ENCODE results near the gene TMEM151B.

The TMEM151B gene

DNA sequence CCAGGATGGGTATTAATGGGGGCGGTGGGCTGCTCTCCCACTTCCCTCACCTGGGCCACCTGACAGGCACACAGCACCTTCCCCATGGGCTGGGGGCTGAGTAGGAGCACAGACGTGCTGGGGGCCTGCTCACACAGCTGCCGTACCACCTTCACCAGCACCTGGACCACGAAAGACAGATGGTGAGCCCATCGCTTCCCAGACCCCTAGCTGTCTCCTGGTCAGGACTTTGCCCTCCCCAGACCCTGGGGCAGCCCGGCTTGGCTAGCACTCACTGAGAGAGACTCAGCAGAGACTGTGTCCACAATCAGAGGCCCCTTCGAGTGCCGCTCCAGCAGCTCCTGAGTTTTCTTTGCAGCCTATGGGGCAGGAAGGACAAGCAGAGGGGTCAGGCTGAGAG is 30.9 kb downstream of the TMEM151B start:
- Histone ChIP-seq H3K4me3 (ENCODE audit: insufficient read length, low read depth) (no peak overlapping the region), H3K9me3 (ENCODE audit: insufficient read depth, low read length) (no peaks in the 10 kb centered on the region), H3K36me3 (ENCODE audit: insufficient read depth, insufficient read length, low read length) (peaks cover 66% of the 10 kb centered on the region), H3K27me3 (ENCODE audit: insufficient read depth, insufficient read length) (peaks cover 3% of the 10 kb centered on the region), H3K9ac (ENCODE audit: insufficient read length, low read depth) (no peak overlapping the region), H3K4me1 (ENCODE audit: insufficient read depth, insufficient read length) (peaks cover 3% of the 10 kb centered on the region)
- TF ChIP-seq SUZ12 (IDR thresholded peaks at IDR 0.05; ENCODE audit: extremely low read depth, insufficient read depth, insufficient read length), result no peak
- TF ChIP-seq YY1 (IDR thresholded peaks at IDR 0.05; ENCODE audit: insufficient read depth, insufficient read length), result no peak
- no peak for TF ChIP-seq ZNF274 (IDR thresholded peaks at IDR 0.05; ENCODE audit: low read depth, low read length)
- no peak for DNase-seq (ENCODE audit: low read depth, low spot score)

- no peak for DNase-seq (ENCODE audit: low read depth, low spot score)
- TF ChIP-seq SUZ12 (IDR thresholded peaks at IDR 0.05; ENCODE audit: extremely low read depth, insufficient read depth, insufficient read length), result no peak
- no peak for TF ChIP-seq YY1 (IDR thresholded peaks at IDR 0.05; ENCODE audit: insufficient read depth, insufficient read length)
- no peak for TF ChIP-seq ZNF274 (IDR thresholded peaks at IDR 0.05; ENCODE audit: low read depth, low read length)
- no peak overlapping the region for H3K4me3 ChIP-seq (ENCODE audit: insufficient read length, low read depth)
Observed at GRCh38 chr6:44301782-44302564, 31.7 kb downstream of the TMEM151B start.

GRCh38 chr6:44302856-44303255 is 32.6 kb downstream of the TMEM151B start:
- Histone ChIP-seq H3K9me3 (ENCODE audit: insufficient read depth, low read length) (no peaks in the 10 kb centered on the region), H3K27me3 (ENCODE audit: insufficient read depth, insufficient read length) (no peaks in the 10 kb centered on the region), H3K4me3 (ENCODE audit: insufficient read length, low read depth) (no peak overlapping the region), H3K36me3 (ENCODE audit: insufficient read depth, insufficient read length, low read length) (peaks cover 83% of the 10 kb centered on the region), H3K4me1 (ENCODE audit: insufficient read depth, insufficient read length) (peaks cover 3% of the 10 kb centered on the region), H3K9ac (ENCODE audit: insufficient read length, low read depth) (no peak overlapping the region)
- DNase-seq (ENCODE audit: low read depth, low spot score), result no peak
- TF ChIP-seq ZNF274 (IDR thresholded peaks at IDR 0.05; ENCODE audit: low read depth, low read length), result no peak
- no peak for TF ChIP-seq YY1 (IDR thresholded peaks at IDR 0.05; ENCODE audit: insufficient read depth, insufficient read length)
- TF ChIP-seq SUZ12 (IDR thresholded peaks at IDR 0.05; ENCODE audit: extremely low read depth, insufficient read depth, insufficient read length), result no peak

More at GRCh38 chr6:44301782-44302564, 31.7 kb downstream of the TMEM151B start:
- peaks cover 75% of the 10 kb centered on the region for H3K36me3 ChIP-seq (ENCODE audit: insufficient read depth, insufficient read length, low read length)
- peaks cover 3% of the 10 kb centered on the region for H3K4me1 ChIP-seq (ENCODE audit: insufficient read depth, insufficient read length)
- no peaks in the 10 kb centered on the region for H3K9me3 ChIP-seq (ENCODE audit: insufficient read depth, low read length)
- no peak overlapping the region for H3K9ac ChIP-seq (ENCODE audit: insufficient read length, low read depth)
- H3K27me3 ChIP-seq (ENCODE audit: insufficient read depth, insufficient read length), result no peaks in the 10 kb centered on the region

DNA sequence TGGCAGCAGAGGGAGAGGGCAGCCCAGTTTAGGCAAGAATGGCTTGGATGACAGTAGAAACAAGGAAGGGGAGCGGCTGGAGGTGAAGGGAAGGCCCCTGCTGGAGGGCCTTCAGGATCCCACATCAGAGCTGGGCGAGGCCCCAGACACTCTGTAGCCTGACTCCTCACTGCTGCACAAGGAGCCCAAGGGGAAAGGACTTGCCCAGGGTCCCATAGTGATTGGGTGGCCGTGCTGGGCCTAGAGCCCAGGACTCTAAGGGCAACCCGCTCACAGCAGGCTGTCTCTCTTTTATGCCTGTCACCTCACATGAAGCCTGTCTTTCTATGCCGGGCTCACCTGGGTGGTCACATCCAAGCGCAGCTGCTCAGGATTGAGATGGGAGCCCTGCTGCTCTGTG is 33.6 kb downstream of the TMEM151B start:
- Histone ChIP-seq H3K4me1 (ENCODE audit: insufficient read depth, insufficient read length) (peaks cover 3% of the 10 kb centered on the region), H3K9me3 (ENCODE audit: insufficient read depth, low read length) (no peaks in the 10 kb centered on the region), H3K27me3 (ENCODE audit: insufficient read depth, insufficient read length) (no peaks in the 10 kb centered on the region), H3K4me3 (ENCODE audit: insufficient read length, low read depth) (no peak overlapping the region), H3K9ac (ENCODE audit: insufficient read length, low read depth) (no peak overlapping the region), H3K36me3 (ENCODE audit: insufficient read depth, insufficient read length, low read length) (peaks cover 91% of the 10 kb centered on the region)
- no peak for DNase-seq (ENCODE audit: low read depth, low spot score)
- TF ChIP-seq YY1 (IDR thresholded peaks at IDR 0.05; ENCODE audit: insufficient read depth, insufficient read length), result no peak
- TF ChIP-seq SUZ12 (IDR thresholded peaks at IDR 0.05; ENCODE audit: extremely low read depth, insufficient read depth, insufficient read length), result no peak
- TF ChIP-seq ZNF274 (IDR thresholded peaks at IDR 0.05; ENCODE audit: low read depth, low read length), result no peak

DNA sequence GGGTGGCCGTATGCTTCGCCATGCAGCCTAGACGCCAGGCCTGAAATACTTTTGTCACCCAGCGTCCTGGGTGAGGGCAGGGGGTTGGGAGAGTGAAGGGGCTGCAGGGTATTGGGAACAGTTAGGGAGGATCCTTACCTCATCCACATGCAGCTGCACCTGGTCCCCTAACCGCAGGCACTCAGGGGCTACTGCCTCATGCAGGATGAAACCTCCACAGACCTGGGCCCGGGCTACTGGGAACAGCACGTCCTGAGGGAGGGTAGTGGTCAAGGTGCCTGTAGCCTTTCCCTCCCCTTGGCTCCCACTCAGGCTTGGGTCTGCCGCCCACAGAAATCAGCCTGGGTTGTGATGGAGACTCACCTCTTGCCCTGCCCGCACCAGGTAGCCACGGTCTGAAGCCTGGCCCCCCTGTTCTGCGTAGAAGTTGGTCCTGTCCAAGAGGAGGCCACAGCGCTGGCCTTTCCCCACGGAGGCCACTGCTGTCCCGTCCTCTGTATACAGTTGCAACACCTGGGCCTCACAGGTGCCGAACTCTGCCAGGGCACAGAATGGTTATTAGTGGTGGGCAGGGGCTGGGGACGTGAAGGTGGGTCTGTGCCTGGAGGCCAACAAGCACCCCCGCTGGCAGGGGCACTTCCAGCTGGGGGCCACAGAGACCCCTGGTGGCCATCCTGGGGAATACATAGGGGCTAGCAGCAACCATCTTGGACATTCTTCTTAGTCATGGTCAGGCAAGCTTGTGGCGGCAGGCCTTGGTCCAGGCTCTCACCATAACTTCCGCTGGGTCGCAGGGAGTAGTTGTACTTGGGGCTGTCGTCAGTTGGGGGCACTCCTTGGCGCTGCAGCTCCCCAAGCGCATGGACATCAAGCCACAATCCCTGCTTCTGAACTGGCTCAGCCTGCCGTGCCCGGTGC is 34.3 kb downstream of the TMEM151B start:
- Histone ChIP-seq H3K9ac (ENCODE audit: insufficient read length, low read depth) (peak overlapping the region; percentile 32), H3K9me3 (ENCODE audit: insufficient read depth, low read length) (no peaks in the 10 kb centered on the region), H3K4me1 (ENCODE audit: insufficient read depth, insufficient read length) (peaks cover 3% of the 10 kb centered on the region), H3K4me3 (ENCODE audit: insufficient read length, low read depth) (no peak overlapping the region), H3K36me3 (ENCODE audit: insufficient read depth, insufficient read length, low read length) (peaks cover 94% of the 10 kb centered on the region), H3K27me3 (ENCODE audit: insufficient read depth, insufficient read length) (no peaks in the 10 kb centered on the region)
- TF ChIP-seq SUZ12 (IDR thresholded peaks at IDR 0.05; ENCODE audit: extremely low read depth, insufficient read depth, insufficient read length) (no peak), ZNF274 (IDR thresholded peaks at IDR 0.05; ENCODE audit: low read depth, low read length) (no peak), YY1 (IDR thresholded peaks at IDR 0.05; ENCODE audit: insufficient read depth, insufficient read length) (no peak)
- DNase-seq (ENCODE audit: low read depth, low spot score), result no peak

DNA sequence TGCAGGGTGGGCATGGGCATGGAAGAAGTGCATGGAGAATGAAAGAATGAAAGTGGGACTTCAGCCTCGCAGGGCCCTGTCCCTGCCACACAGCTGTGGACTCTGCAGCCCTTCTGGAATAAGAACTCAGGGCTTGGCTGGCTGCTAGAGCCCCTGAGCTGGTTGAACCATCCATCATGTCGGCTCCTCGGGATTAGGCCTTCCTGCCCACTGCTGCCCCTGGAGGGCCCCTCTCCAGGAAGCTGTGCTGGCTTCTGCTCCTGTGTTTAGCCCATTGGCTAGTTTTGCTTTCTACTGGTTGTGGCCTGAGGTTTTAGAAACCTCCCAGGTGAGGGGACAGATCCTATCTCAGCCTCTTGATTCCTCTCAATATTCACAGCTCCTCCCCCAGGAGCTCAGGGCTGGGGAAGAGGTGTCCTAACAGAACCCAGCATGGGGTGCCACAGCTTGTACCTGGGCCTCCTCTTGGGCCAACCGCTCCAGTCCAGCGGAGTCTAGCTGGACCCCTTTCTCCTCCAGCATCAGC is 35.0 kb downstream of the TMEM151B start:
- Histone ChIP-seq H3K27me3 (ENCODE audit: insufficient read depth, insufficient read length) (no peaks in the 10 kb centered on the region), H3K9ac (ENCODE audit: insufficient read length, low read depth) (no peak overlapping the region)
- TF ChIP-seq SUZ12 (IDR thresholded peaks at IDR 0.05; ENCODE audit: extremely low read depth, insufficient read depth, insufficient read length), result no peak
- no peak for TF ChIP-seq YY1 (IDR thresholded peaks at IDR 0.05; ENCODE audit: insufficient read depth, insufficient read length)
- TF ChIP-seq ZNF274 (IDR thresholded peaks at IDR 0.05; ENCODE audit: low read depth, low read length), result no peak

More for the DNA sequence above, 35.0 kb downstream of the TMEM151B start:
- peaks cover 96% of the 10 kb centered on the region for H3K36me3 ChIP-seq (ENCODE audit: insufficient read depth, insufficient read length, low read length)
- no peaks in the 10 kb centered on the region for H3K9me3 ChIP-seq (ENCODE audit: insufficient read depth, low read length)
- peaks cover 3% of the 10 kb centered on the region for H3K4me1 ChIP-seq (ENCODE audit: insufficient read depth, insufficient read length)
- DNase-seq (ENCODE audit: low read depth, low spot score), result no peak
- H3K4me3 ChIP-seq (ENCODE audit: insufficient read length, low read depth), result no peak overlapping the region
